HepG2 (cell line): ENCODE measurements around the gene VAMP8. TPM values are rescaled to one million over a fixed set of nuclear protein-coding genes. Genes with fewer than 3 reads are reported as not detected.

Experiments used
- ATF3 ChIP-seq: sonication (generic); formaldehyde crosslinking; IDR thresholded peaks from 2 replicates; pipeline ENCODE4 v1.4.0; 2020; ENCODE audit warnings: missing genetic modification reagents
- BCLAF1 ChIP-seq: fragments of 450-650 bp; IDR thresholded peaks from 2 replicates; pipeline ENCODE4 v1.6.1; 2017; ENCODE audit warnings: mild to moderate bottlenecking
- CEBPZ ChIP-seq: IDR thresholded peaks from 2 replicates; pipeline ENCODE4 v1.6.1; 2012; ENCODE audit warnings: low read length, improper control_type of control experiment
- FOXO4 ChIP-seq: sonication (generic); formaldehyde crosslinking; conservative IDR thresholded peaks from 2 replicates; pipeline ENCODE4 v1.8.1; 2023; ENCODE audit warnings: missing genetic modification reagents
- GFI1 ChIP-seq: sonication (generic); formaldehyde crosslinking; IDR thresholded peaks from 2 replicates; pipeline ENCODE4 v1.5.0; 2020; ENCODE audit warnings: missing genetic modification reagents, mild to moderate bottlenecking, borderline replicate concordance
- LBX2 ChIP-seq: sonication (generic); formaldehyde crosslinking; IDR thresholded peaks from 2 replicates; pipeline ENCODE4 v1.5.0; 2020; ENCODE audit warnings: missing genetic modification reagents, mild to moderate bottlenecking, borderline replicate concordance
- NCOR1 ChIP-seq: fragments of 200-600 bp; sonication (generic); IDR thresholded peaks from 2 replicates; pipeline ENCODE4 v1.7.0; 2017; ENCODE audit warnings: antibody characterized with exemption, low read length, borderline replicate concordance
- RFXANK ChIP-seq: IDR thresholded peaks from 2 replicates; pipeline ENCODE4 v1.6.1; 2016
- RFXAP ChIP-seq: sonication (generic); formaldehyde crosslinking; IDR thresholded peaks from 2 replicates; pipeline ENCODE4 v1.4.0; 2020; ENCODE audit warnings: missing genetic modification reagents, borderline replicate concordance
- RNF219 ChIP-seq: sonication (generic); formaldehyde crosslinking; IDR thresholded peaks from 2 replicates; pipeline ENCODE4 v1.5.0; 2020; ENCODE audit warnings: mild to moderate bottlenecking, missing genetic modification reagents
- UBTF ChIP-seq: sonication (generic); formaldehyde crosslinking; IDR thresholded peaks from 2 replicates; pipeline ENCODE4 v1.4.0; 2020; ENCODE audit warnings: mild to moderate bottlenecking, missing genetic modification reagents
- ZNF333 ChIP-seq: sonication (generic); formaldehyde crosslinking; IDR thresholded peaks from 2 replicates; pipeline ENCODE4 v1.4.0; 2020; ENCODE audit warnings: mild to moderate bottlenecking, missing genetic modification reagents, borderline replicate concordance
- ZNF432 ChIP-seq: sonication (generic); formaldehyde crosslinking; IDR thresholded peaks from 2 replicates; pipeline ENCODE4 v1.5.0; 2020; ENCODE audit warnings: missing genetic modification reagents, mild to moderate bottlenecking, borderline replicate concordance
- ZNF547 ChIP-seq: sonication (generic); formaldehyde crosslinking; IDR thresholded peaks from 2 replicates; pipeline ENCODE4 v1.5.1; 2020; ENCODE audit warnings: mild to moderate bottlenecking, missing genetic modification reagents
- ZNF614 ChIP-seq: IDR thresholded peaks from 2 replicates; pipeline ENCODE4 v1.6.1; 2018; ENCODE audit warnings: missing biosample characterization, missing genetic modification reagents, inconsistent platforms, borderline replicate concordance
- polyA plus RNA-seq, 8 experiments: library from polyadenylated mRNA; depleted of rRNA in 3 of 8; stranded (reverse) in 7 of 8; unstranded in 1 of 8; fragments of >200 nt; fragmentation: Illumina TruSeq in 4 of 8; extraction: Trizol in 4 of 8; gene quantifications; 2 replicates each; pipeline versions ENCODE4 v1.2.1 to v1.2.3, GENCODE V29; 2011 to 2016; ENCODE audit warnings: low read depth in 4 of 8, missing spikeins in 1 of 8, mixed read lengths in 1 of 8; ENCODE audit not compliant: insufficient read depth in 1 of 8
- total RNA-seq, 5 experiments: library from RNA; depleted of rRNA; stranded (reverse); fragments of >200 nt; fragmentation: Illumina TruSeq; extraction: Trizol; gene quantifications; 2 replicates each; pipeline ENCODE4 v1.2.3, GENCODE V29; 2016; ENCODE audit warnings: low read depth in 1 of 5

Gene VAMP8
- total and polyA plus RNA-seq, 2 of the 13 experiments (the other 11 are each of a cell fraction or from before 2014, with no cell fraction given) = 83.3 to 157 TPM

- TF ChIP-seq LBX2 (CRISPR knock-in tag) (peak; percentile 77; the same call in 1 of the 2 replicates), NCOR1 (peak; percentile 53; the same call in 1 of the 2 replicates), RFXANK (no peak), GFI1 (CRISPR knock-in tag) (no peak), CEBPZ (no peak), ZNF614 (CRISPR knock-in tag) (peak; percentile 40; the same call in 1 of the 2 replicates), ATF3 (CRISPR knock-in tag) (peak; percentile 64), ZNF333 (no peak), ZNF547 (CRISPR knock-in tag) (peak; percentile 85), FOXO4 (CRISPR knock-in tag) (0 out of 2 replicates have a peak, but pooled peaks have one; percentile 97), UBTF (CRISPR knock-in tag) (peak; percentile 99), BCLAF1 (no peak), ZNF432 (CRISPR knock-in tag) (no peak), RNF219 (CRISPR knock-in tag) (no peak; the same call in 1 of the 2 replicates), RFXAP (peak; percentile 80)
Measured at GRCh38 chr2:85584354-85584856, 7.0 kb downstream of the VAMP8 start, which contains the start of gene VAMP5 (continued).
